Panc1 (cell line): Measurements from ENCODE around the gene KCNQ1. TPM values are rescaled to one million over a fixed set of nuclear protein-coding genes. Genes with fewer than 3 reads are reported as not detected.

ENCODE experiments used
- ATAC-seq: fragments of 200-7000 bp; cut with Tn5 transposase; 2 replicates; pipeline ENCODE4 v1.9.1; 2020; ENCODE audit warnings: mild to moderate bottlenecking, moderate library complexity
- BruUV-seq: library from RNA; stranded (reverse); fragments of 400-500 nt; replicated peaks from 2 replicates; lab custom pipeline; 2021; lab: Mats Ljungman, UMichigan
- CTCF ChIA-PET: fragments of 300-600 bp; sonication (Branson Sonifier 250); formaldehyde crosslinking; loops from one replicate; lab custom pipeline; 2022; ENCODE audit warnings: antibody characterized with exemption; lab: Charles Lee
- POLR2A ChIA-PET: fragments of 300-600 bp; sonication (Branson Sonifier 250); formaldehyde crosslinking; loops from one replicate; lab custom pipeline; 2022; ENCODE audit warnings: antibody characterized with exemption; lab: Charles Lee
- DNase-seq: peaks from one replicate; pipeline ENCODE4 v3.0.0-alpha.2; 2010; ENCODE audit warnings: low read depth, low spot score
- H3K27ac ChIP-seq: 2 replicates; pipeline ENCODE4 v1.5.1; 2011; ENCODE audit warnings: mild to moderate bottlenecking, low read length, inconsistent platforms
- H3K27me3 ChIP-seq: fragments of 200-500 bp; sonication (Bioruptor generic); 2 replicates; pipeline ENCODE4 v1.6.0; 2014; ENCODE audit warnings: low read length, inconsistent platforms; ENCODE audit not compliant: control insufficient read depth, insufficient read depth
- H3K36me3 ChIP-seq: fragments of 200-500 bp; sonication (Bioruptor generic); 2 replicates; pipeline ENCODE4 v1.5.1; 2014; ENCODE audit warnings: inconsistent platforms, mild to moderate bottlenecking, low read length, moderate library complexity; ENCODE audit not compliant: control insufficient read depth, insufficient read depth
- H3K4me1 ChIP-seq: 2 replicates; pipeline ENCODE4 v1.5.1; 2011; ENCODE audit warnings: inconsistent platforms, mild to moderate bottlenecking, low read length, moderate library complexity; ENCODE audit not compliant: control insufficient read depth, insufficient read depth
- H3K4me3 ChIP-seq, 2 experiments: 2 replicates each; pipeline ENCODE4 v1.5.1; 2011 to 2012; ENCODE audit warnings: low read depth in 2 of 2, low read length in 2 of 2, mild to moderate bottlenecking in 2 of 2, inconsistent platforms in 1 of 2, moderate library complexity in 1 of 2
- H3K9me3 ChIP-seq: fragments of 200-500 bp; sonication (Bioruptor generic); 2 replicates; pipeline ENCODE4 v1.5.1; 2014; ENCODE audit warnings: low read depth, mild to moderate bottlenecking, inconsistent platforms, low read length, moderate library complexity; ENCODE audit not compliant: control insufficient read depth, insufficient read depth
- POLR2AphosphoS5 ChIP-seq: IDR thresholded peaks from 2 replicates; pipeline ENCODE4 v1.6.1; 2012; ENCODE audit warnings: mild to moderate bottlenecking, low read depth, low read length, moderate library complexity
- SIN3A ChIP-seq: IDR thresholded peaks from 2 replicates; pipeline ENCODE4 v1.6.1; 2012; ENCODE audit warnings: low read depth, mild to moderate bottlenecking, low read length, moderate library complexity, borderline replicate concordance; ENCODE audit not compliant: insufficient read depth
- TCF7L2 ChIP-seq: IDR thresholded peaks from 2 replicates; pipeline ENCODE4 v1.6.1; 2011; ENCODE audit warnings: mild to moderate bottlenecking, low read depth, low read length, inconsistent platforms
- in situ Hi-C: cut with HindIII; loops from 2 replicates; pipeline ENCODE4 v1.10.0; 2016; ENCODE audit warnings: low sequenced_read_pairs, low pct_unique_long_range_greater_than_20kb
- intact Hi-C: fragments of 100-400 bp; cut with micrococcal nuclease; formaldehyde crosslinking; loops from one replicate; pipeline ENCODE4 v1.10.0; 2022; ENCODE audit not compliant: unreplicated experiment
- total RNA-seq: library from RNA; stranded (reverse); gene quantifications from one replicate; pipeline ENCODE4 v1.2.1, GENCODE V29; 2021; ENCODE audit not compliant: unreplicated experiment
- TF ChIP-seq, protein P1 (sequence below), 2 experiments: IDR thresholded peaks; 2 replicates each; pipeline ENCODE4 v1.6.1; 2011 to 2012; ENCODE audit warnings: low read depth in 2 of 2, control low read depth in 1 of 2, low read length in 1 of 2, mild to moderate bottlenecking in 1 of 2, moderate library complexity in 1 of 2; ENCODE audit not compliant: insufficient read depth in 1 of 2
- TF ChIP-seq, protein P2 (sequence below): fragments of 450-650 bp; IDR thresholded peaks from 2 replicates; pipeline ENCODE4 v1.5.1; 2017; ENCODE audit warnings: mild to moderate bottlenecking

The KCNQ1 gene
- total RNA-seq, 1 experiment from 2014 or later = 1.0 TPM

DNA sequence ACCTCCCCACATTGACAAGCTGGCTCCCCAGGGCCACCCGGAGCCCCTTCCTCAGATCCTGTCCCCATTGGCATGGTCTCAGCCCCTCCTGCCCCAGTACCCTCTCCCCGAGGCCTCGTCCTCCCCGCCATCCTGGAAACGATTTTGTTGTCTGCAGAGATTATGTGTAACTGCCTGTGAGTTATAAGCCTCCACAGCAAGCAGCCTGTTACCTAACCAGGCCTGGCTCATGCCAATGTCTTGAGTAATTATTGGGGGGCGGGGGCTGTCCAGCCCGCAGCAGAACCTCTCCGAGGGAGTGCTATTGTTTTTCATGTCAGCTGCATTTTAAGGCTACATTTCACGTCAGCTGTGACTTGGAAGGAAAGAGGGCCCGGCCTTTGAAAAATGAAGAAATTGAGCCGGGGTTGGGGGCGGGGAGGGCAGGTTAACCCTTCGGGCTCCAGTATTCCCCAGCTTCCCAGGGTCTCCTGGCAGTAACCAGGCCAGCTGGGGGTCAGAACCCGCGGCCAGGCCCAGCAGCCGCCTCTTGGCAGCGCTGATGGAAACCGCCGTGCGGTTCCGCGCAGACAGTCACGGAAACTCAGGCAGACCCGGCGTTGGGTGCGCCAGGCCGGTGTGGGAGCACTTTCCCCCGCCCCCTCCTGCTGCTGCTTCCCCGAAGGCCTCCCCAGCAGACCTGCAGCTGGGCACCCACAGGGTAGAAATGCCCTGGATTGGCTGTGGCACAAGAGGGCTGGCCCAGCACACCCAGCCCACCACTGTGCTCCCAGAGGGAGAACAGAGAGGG is 381.3 kb downstream of the KCNQ1 start:
- no peak for DNase-seq
- peaks cover 8% of the 10 kb centered on the region for H3K4me1 ChIP-seq
- no peaks in the 10 kb centered on the region for H3K36me3 ChIP-seq
- no peak overlapping the region for H3K27ac ChIP-seq
- peaks cover 19% of the 10 kb centered on the region; the same call in 1 of the 2 replicates for H3K9me3 ChIP-seq
- in situ Hi-C loops (no loop called here), intact Hi-C loops (no loop called here)
- ChIA-PET POLR2A (interaction anchor here (0.6 kb wide), 1 partner anchor 34 kb away, joined by 5 read pairs; no protein-coding TSS in a partner anchor), CTCF (no interaction called here)
- TF ChIP-seq, protein P1, sequence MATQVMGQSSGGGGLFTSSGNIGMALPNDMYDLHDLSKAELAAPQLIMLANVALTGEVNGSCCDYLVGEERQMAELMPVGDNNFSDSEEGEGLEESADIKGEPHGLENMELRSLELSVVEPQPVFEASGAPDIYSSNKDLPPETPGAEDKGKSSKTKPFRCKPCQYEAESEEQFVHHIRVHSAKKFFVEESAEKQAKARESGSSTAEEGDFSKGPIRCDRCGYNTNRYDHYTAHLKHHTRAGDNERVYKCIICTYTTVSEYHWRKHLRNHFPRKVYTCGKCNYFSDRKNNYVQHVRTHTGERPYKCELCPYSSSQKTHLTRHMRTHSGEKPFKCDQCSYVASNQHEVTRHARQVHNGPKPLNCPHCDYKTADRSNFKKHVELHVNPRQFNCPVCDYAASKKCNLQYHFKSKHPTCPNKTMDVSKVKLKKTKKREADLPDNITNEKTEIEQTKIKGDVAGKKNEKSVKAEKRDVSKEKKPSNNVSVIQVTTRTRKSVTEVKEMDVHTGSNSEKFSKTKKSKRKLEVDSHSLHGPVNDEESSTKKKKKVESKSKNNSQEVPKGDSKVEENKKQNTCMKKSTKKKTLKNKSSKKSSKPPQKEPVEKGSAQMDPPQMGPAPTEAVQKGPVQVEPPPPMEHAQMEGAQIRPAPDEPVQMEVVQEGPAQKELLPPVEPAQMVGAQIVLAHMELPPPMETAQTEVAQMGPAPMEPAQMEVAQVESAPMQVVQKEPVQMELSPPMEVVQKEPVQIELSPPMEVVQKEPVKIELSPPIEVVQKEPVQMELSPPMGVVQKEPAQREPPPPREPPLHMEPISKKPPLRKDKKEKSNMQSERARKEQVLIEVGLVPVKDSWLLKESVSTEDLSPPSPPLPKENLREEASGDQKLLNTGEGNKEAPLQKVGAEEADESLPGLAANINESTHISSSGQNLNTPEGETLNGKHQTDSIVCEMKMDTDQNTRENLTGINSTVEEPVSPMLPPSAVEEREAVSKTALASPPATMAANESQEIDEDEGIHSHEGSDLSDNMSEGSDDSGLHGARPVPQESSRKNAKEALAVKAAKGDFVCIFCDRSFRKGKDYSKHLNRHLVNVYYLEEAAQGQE (IDR thresholded peaks at IDR 0.05; ENCODE audit: insufficient read depth in 1 of 2, low read depth in 2 of 2, low read length in 1 of 2) = no peak
- TF ChIP-seq, protein P2, sequence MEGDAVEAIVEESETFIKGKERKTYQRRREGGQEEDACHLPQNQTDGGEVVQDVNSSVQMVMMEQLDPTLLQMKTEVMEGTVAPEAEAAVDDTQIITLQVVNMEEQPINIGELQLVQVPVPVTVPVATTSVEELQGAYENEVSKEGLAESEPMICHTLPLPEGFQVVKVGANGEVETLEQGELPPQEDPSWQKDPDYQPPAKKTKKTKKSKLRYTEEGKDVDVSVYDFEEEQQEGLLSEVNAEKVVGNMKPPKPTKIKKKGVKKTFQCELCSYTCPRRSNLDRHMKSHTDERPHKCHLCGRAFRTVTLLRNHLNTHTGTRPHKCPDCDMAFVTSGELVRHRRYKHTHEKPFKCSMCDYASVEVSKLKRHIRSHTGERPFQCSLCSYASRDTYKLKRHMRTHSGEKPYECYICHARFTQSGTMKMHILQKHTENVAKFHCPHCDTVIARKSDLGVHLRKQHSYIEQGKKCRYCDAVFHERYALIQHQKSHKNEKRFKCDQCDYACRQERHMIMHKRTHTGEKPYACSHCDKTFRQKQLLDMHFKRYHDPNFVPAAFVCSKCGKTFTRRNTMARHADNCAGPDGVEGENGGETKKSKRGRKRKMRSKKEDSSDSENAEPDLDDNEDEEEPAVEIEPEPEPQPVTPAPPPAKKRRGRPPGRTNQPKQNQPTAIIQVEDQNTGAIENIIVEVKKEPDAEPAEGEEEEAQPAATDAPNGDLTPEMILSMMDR = no peak
- TF ChIP-seq SIN3A (no peak), POLR2AphosphoS5 (no peak), TCF7L2 (no peak)
- BruUV-seq = no TSS peak
- no peaks in the 10 kb centered on the region for H3K27me3 ChIP-seq
- H3K4me3 ChIP-seq = no peak overlapping the region
- peak; percentile 17; the same call in 1 of the 2 replicates for ATAC-seq

DNA sequence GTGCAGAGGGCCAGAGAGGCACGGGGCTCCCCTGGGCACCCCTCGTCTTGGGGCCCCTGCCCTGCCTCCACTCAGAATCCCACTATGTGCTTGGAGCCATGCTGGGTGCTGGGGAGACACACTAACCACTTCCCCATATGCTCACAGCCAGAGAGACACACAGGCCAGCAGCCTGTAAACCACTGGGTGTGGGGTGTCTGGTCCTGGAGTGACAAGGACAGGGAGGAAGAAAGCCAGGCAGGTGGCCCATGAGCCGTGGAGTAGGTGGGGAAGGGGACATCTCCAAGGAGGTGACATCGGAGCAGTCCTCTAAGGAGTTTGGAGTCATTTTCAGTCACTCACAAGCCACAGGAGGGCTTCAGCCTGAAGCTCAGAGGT is 381.9 kb downstream of the KCNQ1 start:
- ChIA-PET CTCF (no interaction called here), POLR2A (no interaction called here)
- intact Hi-C loops = no loop called here
- Histone ChIP-seq H3K4me1 (peaks cover 8% of the 10 kb centered on the region), H3K27me3 (no peaks in the 10 kb centered on the region), H3K27ac (no peak overlapping the region), H3K36me3 (no peaks in the 10 kb centered on the region), H3K9me3 (peaks cover 19% of the 10 kb centered on the region; the same call in 1 of the 2 replicates), H3K4me3 (no peak overlapping the region)
- DNase-seq (no peak), ATAC-seq (peak; percentile 29)
- TF ChIP-seq SIN3A (no peak), TCF7L2 (no peak), POLR2AphosphoS5 (no peak)
- TF ChIP-seq, protein P2 = no peak
- TF ChIP-seq, protein P1 (IDR thresholded peaks at IDR 0.05; ENCODE audit: insufficient read depth in 1 of 2, low read depth in 2 of 2, low read length in 1 of 2) = no peak
- BruUV-seq = no TSS peak
- in situ Hi-C loops = no loop called here
